22Rv1 (cell line): ENCODE data around the gene EHBP1.

ENCODE experiments used
- H3K27ac ChIP-seq: fragments of 450-650 bp; 2 replicates; pipeline ENCODE4 v1.5.1; 2017
- CTCF ChIP-seq: fragments of 450-650 bp; IDR thresholded peaks from 2 replicates; pipeline ENCODE4 v1.5.1; 2017; ENCODE audit warnings: mild to moderate bottlenecking
- ZFX ChIP-seq: fragments of 450-650 bp; IDR thresholded peaks from 2 replicates; pipeline ENCODE4 v1.6.1; 2017; ENCODE audit warnings: antibody characterized with exemption, borderline replicate concordance

Gene EHBP1

GRCh38 chr2:63034526-63034925 lies 329.0 kb downstream of the EHBP1 start:
- H3K27ac ChIP-seq, result no peak overlapping the region
- TF ChIP-seq CTCF (no peak), ZFX (no peak)

- TF ChIP-seq CTCF (no peak), ZFX (no peak)
- no peak overlapping the region for H3K27ac ChIP-seq
These were observed 329.7 kb downstream of the EHBP1 start for GRCh38 chr2:63035169-63035568.

- TF ChIP-seq CTCF (no peak), ZFX (no peak)
- no peak overlapping the region for H3K27ac ChIP-seq
These were observed 330.1 kb downstream of the EHBP1 start for GRCh38 chr2:63035660-63036059.

GRCh38 chr2:63038034-63038433 lies 332.5 kb downstream of the EHBP1 start:
- no peak overlapping the region for H3K27ac ChIP-seq
- no peak for TF ChIP-seq CTCF
- TF ChIP-seq ZFX, result no peak

- no peak overlapping the region for H3K27ac ChIP-seq
- TF ChIP-seq ZFX, result no peak
- no peak for TF ChIP-seq CTCF
These were observed 335.1 kb downstream of the EHBP1 start for GRCh38 chr2:63040586-63040985.

GRCh38 chr2:63041592-63041991 lies 336.1 kb downstream of the EHBP1 start:
- TF ChIP-seq CTCF (no peak), ZFX (no peak)
- H3K27ac ChIP-seq, result no peak overlapping the region

- no peak for TF ChIP-seq CTCF
- no peak for TF ChIP-seq ZFX
- no peak overlapping the region for H3K27ac ChIP-seq
These were observed 339.1 kb downstream of the EHBP1 start for GRCh38 chr2:63044362-63045327.
